GM19023 (cell line): ENCODE data around the gene PATZ1.
A peak's percentile ranks its signal among the peaks of the same experiment; 100 is the strongest.
"Not testable (repeated sequence)": the region's sequence is repeated elsewhere in the genome, so short reads cannot be mapped to it uniquely, and the experiment has no call there.

Source experiments
- ATAC-seq: cut with Tn5 transposase; IDR thresholded peaks from one replicate; pipeline ENCODE4 v1.9.1; 2021; ENCODE audit warnings: mild to moderate bottlenecking, moderate library complexity; ENCODE audit not compliant: unreplicated experiment

The PATZ1 gene

DNA sequence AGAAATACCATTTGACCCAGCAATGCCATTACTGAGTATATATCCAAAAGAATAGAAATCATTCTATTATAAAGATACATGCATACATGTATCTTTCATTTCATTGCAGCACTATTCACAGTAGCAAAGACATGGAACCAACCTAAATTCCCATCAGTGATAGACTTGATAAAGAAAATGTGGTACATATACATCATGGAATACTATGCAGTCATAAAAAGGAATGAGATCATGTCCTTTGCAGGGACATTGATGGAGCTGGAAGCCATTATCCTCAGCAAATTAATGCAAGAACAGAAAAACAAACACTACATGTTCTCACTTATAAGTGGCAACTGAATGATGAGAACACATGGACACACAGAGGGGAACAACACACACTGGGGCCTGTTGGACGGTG is 31.9 kb downstream of the PATZ1 start:
- ATAC-seq, result not testable (repeated sequence)

DNA sequence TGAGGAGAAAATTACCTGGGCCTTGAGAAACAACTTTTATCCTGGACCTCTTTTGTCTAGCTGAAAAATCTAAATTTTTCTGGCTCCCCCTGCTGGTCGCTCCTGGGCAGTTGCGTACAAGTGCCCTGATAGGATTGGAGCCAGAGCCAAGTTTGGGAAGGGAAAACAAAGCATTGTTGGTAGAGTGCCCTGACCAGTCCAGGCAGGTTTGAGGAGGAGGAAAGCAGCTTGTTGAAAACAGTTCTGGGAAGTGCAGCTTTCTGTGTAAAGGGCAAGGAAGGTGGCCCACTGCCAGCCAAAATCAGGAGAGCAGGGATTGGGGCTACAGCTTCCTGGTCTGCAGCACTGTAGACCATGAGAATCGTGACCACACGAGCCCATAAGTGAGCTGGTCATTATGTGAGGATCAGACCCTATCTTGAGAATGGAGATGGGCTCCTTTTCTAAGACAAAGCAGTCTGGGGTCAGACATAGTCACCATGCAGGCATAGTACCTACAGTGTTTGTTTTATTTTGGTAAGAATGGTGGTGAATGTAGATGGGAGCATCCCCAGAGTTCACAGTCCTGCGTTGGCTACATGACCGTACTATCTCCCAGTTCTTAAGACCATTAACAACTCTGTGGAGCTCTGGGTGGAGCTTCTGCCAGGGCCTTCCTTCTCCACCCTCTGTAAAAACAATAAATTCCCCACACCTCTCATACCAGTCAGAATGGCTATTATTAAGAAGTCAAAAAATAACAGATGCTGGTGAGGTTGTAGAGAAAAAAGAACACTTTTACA is 32.6 kb downstream of the PATZ1 start:
- ATAC-seq, result no peak

DNA sequence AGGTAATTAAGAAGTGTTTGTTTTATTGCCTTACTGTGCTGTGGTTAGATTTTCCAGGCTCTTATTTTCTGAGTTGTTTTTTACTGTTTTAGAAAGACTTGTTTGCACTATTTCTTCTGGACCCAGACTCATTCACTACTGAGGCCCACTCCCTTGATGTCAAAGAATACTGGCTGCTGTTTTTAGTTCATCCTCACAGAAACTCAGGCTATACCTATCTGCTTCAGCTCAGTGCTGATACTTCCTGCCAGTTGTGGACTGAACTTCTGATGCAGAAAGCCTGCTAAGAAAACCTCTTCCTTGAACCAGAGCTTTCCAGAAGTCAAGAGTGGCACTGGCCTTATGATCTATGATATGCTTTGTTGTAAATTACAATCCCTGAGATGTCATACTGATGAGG is 38.0 kb downstream of the PATZ1 start:
- ATAC-seq, result no peak

DNA sequence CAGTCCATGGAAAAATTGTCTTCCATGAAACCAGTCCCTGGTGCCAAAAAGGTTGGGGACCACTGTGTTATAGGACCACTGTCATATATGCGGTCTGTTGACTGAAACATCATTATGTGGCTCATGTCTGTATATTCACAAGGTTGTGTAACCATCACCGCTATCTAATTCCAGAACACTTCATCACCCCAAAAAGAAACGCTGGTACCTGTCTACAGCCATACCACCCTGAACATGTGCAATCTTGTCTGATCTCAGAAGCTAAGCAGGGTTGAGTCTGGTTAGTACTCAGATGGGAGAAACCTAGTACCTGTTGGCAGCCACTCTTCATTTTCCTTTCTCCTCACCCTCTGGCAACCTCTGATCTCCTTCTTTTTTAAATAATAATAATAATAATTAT is 41.0 kb downstream of the PATZ1 start:
- ATAC-seq, result no peak

DNA sequence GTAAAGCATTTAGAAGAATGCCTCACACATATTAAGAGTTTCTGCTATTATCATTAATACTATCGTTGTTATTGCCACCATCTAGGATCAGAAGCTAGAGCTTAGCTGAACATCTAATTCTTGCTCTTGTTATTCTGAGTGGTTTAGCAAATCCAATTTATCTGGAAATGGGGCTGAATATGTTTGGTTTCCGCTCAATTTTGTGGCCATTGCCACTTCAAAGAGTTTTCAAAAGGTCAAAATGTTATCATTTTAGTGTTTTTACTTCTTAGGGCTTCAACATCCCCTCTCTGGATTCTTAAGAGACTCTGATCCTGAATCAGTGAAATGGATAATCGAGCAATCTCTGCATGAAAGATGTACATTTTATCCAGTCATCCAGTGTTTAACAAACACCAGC is 43.6 kb downstream of the PATZ1 start:
- ATAC-seq, result no peak

DNA sequence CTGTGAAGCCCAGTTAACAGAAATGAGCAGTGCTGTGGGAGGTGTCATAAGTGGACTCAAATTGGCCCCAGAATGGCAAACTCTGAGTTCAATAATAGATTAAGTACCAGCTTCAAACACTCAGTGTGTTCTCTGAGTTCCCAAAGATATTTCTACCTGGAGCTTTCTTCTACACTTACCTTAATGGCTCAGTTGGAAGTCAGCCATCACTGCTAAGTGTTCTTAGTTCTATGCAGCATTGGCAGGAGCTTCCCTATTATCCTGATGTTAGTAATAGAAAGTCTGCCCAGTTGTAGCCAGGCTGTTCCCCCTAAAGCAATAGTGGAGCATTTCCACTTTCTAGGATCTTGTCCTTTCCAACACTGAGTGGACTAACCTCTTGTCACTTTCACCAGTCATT is 44.1 kb downstream of the PATZ1 start:
- no peak for ATAC-seq

DNA sequence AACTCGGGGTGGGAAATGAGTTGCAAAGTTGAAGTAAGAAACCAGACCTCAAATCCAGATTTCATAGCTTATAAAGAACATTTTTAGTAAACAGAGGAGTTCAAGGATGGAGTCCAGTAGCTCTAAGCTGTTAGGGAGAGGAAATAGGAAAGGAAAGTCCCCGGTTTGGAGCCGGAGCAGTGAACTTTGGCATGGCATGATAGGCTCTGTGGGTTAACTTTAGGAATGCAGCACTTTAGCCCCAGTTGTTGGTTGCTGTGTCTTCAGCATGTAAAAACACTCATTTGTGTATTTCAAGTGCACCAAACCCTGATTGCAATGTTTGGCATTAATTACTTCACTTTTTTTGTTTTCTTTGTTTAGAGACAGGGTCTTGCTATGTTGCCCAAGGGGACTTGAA is 45.2 kb downstream of the PATZ1 start:
- ATAC-seq, result no peak

DNA sequence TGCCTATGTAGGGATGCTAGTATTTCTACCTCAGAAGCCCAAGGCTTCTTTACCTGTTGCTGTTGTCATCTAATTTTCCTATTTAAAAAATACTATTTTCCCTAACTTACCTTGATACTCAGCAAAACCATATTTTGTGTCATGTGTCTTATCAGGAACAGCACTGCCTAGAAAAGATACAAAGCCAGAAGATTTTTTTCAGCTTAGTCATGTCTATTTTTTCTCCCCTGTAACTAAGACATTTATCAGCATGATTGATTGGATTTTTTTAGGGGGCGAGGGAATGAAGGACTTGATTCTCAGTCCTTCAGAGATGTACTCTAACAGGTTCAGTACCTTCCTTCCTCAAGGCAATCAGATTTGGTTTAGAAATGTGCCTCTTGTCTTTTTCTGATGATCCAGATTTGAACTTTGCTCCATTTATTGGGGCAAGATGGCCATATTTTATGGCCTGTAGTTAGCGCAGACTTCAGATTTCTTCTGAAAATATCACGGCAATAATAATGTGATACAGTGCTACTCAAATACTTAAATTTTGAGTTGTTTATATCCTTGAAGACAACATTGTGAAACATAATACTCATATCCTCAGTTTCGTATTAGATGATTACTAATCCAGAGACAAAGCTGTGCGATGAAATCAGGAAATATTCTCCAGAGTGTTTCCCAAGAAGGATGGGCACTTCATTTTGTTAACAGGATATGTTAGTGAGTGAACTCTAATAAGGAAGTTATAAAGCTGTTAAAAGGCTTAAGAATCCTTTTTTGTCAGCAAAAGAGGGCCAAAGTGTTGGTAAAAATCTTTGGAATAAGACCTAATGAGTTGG is 50.1 kb downstream of the PATZ1 start:
- no peak for ATAC-seq

DNA sequence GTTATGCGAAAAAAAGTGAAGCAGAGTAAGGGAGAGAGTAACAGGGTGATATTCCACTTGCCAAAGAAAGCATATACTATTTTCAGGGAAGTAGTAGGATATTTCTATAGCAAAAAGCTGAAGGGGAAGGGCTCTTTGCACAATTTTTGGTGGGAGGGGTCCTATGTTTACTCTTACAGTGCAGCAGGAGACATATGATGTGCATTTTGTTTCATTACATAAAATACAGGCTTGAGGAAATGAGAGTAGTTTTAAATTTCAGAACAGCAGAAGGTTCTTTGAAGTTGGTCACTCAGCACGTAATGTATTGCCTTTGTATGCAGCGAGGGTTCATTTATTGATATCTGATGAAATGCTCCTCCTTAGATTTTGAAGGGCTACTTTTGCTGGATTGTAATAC is 50.8 kb downstream of the PATZ1 start:
- ATAC-seq, result no peak

DNA sequence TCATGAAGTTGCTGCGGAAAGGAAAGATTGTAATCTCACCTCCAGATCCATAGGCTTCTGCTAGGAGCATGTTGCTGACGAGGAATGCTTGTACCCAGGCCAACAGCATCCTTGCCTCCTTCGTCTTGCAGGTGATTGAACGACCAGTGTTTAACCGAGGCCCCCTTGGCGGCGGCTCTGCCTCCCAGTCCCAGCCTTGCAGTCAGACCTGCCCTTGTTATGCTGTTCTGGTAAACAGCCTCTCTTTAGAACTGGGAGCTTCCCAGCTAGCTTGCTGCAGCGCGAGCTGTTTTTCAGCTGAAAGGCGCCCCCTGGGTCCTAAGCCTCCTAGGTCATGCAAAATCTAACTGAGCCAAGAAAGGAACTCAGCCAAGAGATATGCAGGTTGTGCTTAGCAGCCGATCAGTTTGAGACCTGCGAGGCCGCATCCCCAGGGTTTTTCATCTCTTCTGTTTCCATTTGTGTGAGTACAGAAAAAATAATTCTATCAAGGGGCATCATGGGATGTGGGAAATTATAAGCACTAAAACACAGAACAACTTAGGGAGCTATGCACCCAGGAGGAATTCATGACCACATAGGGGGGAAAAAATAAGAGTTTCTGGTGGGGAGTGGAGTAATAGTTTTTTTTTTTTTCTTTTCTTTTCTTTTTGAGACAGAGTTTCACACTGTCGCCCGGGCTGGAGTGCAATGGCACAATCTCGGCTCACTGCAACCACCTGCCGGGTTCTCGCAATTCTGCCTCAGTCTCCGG is 53.7 kb downstream of the PATZ1 start, which contains the start of gene PIK3IP1:
PIK3IP1 (minus strand) TSS at position 253 of the 754 bp plus-strand sequence; CDS start at position 109, 144 bp downstream.
- ATAC-seq, result no peak

DNA sequence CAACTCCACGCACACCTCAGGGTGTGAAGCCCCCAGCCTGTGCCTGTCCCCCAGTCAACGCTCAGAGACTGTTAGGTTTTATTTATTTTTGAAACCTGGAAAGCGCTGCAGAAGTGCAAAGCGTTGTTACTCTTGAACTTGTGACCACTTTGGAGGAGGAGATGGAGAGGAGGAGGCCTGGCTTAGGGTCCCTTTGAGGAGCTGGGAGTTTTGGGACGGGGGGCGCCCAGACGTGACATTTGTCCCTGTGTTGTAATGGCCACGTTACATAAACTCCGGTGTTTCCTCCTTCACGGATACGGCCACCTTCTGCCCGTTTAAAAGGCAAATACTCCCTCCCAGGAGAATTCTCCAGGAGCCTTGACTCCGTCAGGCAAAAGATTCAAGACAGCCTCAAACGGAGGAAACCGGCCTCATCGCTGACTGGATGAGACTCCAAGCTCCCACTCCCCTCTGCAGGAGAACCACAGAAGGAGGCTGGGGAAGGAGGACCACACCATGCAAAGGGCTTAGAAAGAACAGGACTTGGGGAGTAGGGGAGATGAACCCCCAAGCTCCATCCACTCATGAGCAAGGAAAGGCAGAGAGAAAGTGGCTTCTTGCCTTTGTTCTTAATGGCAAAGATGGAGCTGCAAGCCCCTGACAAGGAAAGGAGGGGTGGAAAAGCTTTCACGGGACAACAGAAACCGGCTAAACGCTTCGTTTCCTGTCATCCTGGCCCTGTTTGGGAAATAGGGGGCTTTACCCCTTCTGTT is 54.5 kb downstream of the PATZ1 start:
- no peak for ATAC-seq

DNA sequence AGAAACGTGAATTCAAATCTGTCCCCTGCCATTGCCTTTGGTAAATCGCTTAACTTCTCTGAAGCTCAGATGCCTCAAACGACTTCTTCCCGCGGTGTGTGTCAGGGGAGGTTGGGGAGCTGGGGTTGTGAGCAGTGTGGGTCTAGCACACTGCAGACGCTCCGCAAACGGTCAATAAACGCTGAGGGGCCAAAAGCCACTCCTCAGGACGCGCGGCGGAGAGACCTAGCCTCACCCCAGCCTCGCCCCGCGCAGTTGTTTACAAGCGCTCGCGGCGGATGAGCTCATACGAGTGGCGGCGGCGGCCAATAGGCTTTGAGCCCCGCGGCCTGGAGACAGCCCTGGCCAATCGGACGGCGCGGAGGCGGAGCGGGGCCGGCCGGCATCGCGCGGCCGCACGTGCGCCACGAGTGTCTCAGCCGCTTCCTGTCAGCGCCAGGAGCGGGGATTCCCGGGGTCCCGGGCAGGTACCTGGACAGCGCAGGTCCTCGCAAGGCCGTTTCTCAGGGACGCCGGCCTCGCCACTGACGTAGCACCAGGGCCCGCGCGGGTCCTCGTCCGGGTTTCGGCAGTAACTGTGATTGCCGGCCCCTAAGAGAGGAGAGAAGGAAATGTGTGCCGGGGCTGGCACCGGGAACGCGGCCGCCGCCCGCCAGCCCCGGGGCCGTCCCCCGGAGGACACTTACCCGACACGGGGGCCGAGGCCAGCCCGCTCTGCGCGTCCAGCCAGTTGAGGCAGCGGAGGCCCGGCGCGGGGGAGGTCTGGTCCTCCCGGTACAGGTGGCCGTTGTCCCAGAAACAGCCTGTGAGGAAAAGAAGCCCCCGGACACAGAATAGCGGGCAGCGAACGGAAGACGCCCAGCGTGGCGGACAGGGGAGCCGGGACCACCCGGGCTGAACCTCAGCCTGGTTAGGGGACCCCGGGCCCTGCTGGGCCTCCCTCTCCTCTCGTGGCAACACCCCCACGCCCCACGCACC is 55.4 kb downstream of the PATZ1 start:
- ATAC-seq, result peak; percentile 92

DNA sequence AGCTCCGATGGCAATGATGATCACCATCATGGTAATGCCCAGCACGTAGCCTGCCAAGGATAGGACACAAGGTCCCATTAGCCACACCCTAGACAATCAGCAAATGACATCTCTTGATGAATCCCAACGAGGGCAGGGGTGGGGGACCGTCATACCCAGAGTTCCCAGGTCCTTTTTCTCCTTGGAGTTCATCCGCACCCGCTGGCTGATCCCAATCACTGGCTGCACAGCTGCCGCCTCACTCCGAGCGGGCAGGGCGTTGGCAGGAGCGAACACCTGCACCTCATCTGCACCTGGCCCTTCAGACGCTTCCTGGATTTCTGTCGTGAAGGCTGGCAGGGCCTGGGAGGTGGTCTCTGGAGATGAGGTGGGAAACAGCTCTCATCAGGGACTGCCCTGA is 56.8 kb downstream of the PATZ1 start:
- ATAC-seq, result no peak

DNA sequence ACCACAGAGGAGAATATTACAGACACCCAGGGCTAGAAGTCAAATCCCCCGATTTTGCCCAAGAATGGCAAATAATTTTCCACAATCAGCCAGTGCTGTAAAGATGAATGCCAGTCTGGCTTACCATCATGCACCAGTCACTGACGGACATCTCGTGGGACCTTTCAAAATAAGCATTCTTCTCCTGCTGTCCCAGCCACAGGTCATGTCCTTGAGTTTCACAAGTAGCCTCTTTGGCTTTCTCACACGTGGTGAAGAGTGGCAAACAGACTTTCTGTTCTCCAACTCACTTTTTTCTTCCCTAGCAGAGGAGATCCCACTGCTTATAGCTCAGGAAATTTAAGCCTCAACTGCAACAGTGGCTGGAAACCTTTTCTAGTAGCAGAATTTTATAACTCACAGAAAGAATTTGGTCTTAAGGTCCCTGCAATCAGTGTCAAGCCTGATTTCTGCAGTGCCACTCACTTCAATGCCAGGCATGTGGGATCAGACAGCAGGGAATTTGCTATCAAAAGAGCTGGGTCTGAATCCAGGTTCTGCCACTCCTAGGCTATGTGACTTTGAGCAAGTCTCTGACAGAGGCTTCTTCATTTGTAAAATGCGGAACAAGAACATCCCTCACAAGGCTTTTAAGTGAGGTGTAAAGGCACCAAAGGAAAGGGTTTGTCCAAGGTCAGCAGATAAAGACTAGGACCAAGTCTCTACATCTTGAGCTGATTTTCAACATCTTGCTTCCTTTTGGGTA is 57.5 kb downstream of the PATZ1 start:
- ATAC-seq, result no peak

DNA sequence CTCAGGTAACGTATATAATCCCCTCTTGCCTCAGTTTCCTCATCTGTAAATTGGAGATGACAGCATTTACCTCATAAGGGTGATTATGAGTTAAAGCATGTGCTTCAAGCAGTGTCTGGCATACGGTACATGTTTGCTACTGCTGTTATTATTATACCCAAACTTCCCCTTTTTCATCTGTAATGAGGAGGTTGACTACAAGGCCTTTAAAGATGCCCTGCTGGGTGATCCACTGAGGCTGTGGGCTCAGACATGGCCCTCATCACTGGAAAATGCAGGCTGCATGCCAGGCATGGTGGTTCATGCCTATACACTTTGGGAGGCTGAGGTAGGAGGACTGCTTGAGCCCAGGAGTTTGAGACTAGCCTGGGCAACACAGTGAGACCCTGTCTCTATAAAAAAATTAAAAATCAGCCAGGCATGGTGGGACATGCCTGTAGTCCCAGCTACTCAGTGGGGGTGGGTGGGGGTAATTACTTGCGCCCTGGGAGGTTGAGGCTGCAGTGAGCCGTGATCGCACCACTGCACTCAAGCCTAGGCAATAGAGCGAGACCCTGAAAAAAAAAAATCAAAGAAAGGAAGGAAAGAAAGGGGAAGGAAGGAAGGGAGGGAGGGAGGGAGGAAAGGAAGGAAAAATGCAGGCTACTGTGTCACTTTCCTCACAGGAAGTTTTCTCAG is 58.2 kb downstream of the PATZ1 start:
- no peak for ATAC-seq

DNA sequence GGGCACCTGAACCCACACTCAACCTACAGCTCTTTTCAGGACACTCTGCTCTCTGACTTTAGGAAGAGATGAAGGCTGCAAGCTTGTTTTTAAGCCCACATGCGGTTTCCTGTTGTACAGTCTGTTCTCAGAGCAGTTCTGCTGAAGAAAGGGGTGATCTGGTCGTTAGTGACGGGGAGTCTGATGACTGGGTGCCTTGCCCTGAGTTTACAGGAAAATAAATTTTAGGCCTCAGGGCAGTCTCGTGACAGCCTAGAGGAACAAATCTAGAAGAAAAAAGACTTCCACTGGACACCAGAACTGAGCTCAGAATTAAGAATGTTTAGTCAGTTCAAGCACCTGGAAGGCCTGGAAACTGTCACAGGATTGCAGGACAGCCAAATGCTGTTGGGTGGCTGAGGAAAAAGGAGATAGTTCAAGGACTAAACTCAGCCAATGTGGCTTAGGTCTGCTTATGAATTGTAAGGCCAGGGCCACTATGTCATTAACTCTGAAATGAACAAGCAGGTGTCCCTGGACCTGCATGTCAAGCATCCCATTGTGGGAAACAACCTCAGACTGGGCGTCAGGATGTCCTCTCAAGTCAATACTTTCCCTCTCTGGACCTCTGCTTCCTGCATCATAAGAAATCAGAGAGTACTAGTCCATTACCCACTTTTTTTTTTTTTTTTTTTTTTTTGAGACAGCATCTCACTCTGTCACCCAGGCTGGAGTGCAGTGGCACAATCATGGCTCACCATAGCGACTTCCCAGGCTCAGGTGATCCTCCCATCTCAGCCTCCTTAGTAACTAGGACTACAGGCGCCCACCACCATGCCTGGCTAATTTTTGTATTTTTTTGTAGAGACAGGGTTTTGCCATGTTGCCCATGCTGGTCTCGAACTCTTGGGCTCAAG is 59.5 kb downstream of the PATZ1 start:
- no peak for ATAC-seq
